ENCODE results near the gene WDR45.

- TF ChIP-seq POLR2A (IDR thresholded peaks at IDR 0.05) (peak; percentile 80), CTCF (IDR thresholded peaks at IDR 0.05) (peak; percentile 58 to 80 (median 61)), EP300 (IDR thresholded peaks at IDR 0.05) (peak; percentile 69)
These were observed 36.3 kb downstream of the WDR45 start, which contains the start of gene TFE3 for GRCh38 chrX:49043220-49043986.
